PC-3 (cell line): ENCODE data around the gene SLC26A11. TPM values are rescaled to one million over a fixed set of nuclear protein-coding genes. Genes with fewer than 3 reads are reported as not detected.
"Not testable (repeated sequence)": the region's sequence is repeated elsewhere in the genome, so short reads cannot be mapped to it uniquely, and the experiment has no call there.

Experiments
- ATAC-seq: fragments of 200-7000 bp; cut with Tn5 transposase; 2 replicates; pipeline ENCODE4 v1.9.1; 2020; ENCODE audit warnings: mild to moderate bottlenecking, moderate library complexity
- BruUV-seq: library from RNA; stranded (reverse); fragments of 400-500 nt; replicated peaks from 2 replicates; lab custom pipeline; 2021; lab: Mats Ljungman, UMichigan
- CTCF ChIA-PET: fragments of 300-600 bp; sonication (Branson Sonifier 250); formaldehyde crosslinking; loops from one replicate; lab custom pipeline; 2022; ENCODE audit warnings: antibody characterized with exemption; lab: Charles Lee
- POLR2A ChIA-PET: fragments of 300-600 bp; sonication (Branson Sonifier 250); formaldehyde crosslinking; loops from one replicate; lab custom pipeline; 2022; ENCODE audit warnings: antibody characterized with exemption; ENCODE audit not compliant: unreplicated experiment; lab: Charles Lee
- DNase-seq: peaks from one replicate; pipeline ENCODE4 v3.0.0-alpha.2; 2015
- H2AFZ ChIP-seq: fragments of 300-600 bp; sonication (generic); 2 replicates; pipeline ENCODE4 v1.6.0; 2016; ENCODE audit warnings: antibody characterized with exemption, low read length
- H3F3A ChIP-seq: fragments of 300-600 bp; sonication (generic); one replicate; pipeline ENCODE4 v1.6.0; 2017; ENCODE audit warnings: antibody characterized with exemption, low read length, control low read depth, mild to moderate bottlenecking; ENCODE audit not compliant: unreplicated experiment
- H3K27ac ChIP-seq: fragments of 300-600 bp; sonication (generic); 2 replicates; pipeline ENCODE4 v1.5.1; 2016; ENCODE audit warnings: mild to moderate bottlenecking, low read length
- H3K27me3 ChIP-seq: fragments of 300-600 bp; sonication (generic); 2 replicates; pipeline ENCODE4 v1.6.1; 2016; ENCODE audit warnings: low read length, mixed read lengths
- H3K36me3 ChIP-seq: fragments of 300-600 bp; sonication (generic); 2 replicates; pipeline ENCODE4 v1.6.1; 2016; ENCODE audit warnings: low read depth, mixed run types, low read length, mixed read lengths
- H3K4me1 ChIP-seq: fragments of 300-600 bp; sonication (generic); 2 replicates; pipeline ENCODE4 v1.5.1; 2016; ENCODE audit warnings: low read length; ENCODE audit not compliant: insufficient read depth
- H3K4me2 ChIP-seq: fragments of 300-600 bp; sonication (generic); 2 replicates; pipeline ENCODE4 v1.6.0; 2016; ENCODE audit warnings: low read length
- H3K4me3 ChIP-seq: fragments of 300-600 bp; sonication (generic); 2 replicates; pipeline ENCODE4 v1.5.1; 2016; ENCODE audit warnings: mild to moderate bottlenecking, low read length, mixed read lengths
- H3K79me2 ChIP-seq: fragments of 300-600 bp; sonication (generic); 2 replicates; pipeline ENCODE4 v1.6.1; 2017; ENCODE audit warnings: low read length, mixed read lengths
- H3K9ac ChIP-seq: fragments of 300-600 bp; sonication (generic); 2 replicates; pipeline ENCODE4 v1.6.0; 2016; ENCODE audit warnings: mild to moderate bottlenecking, low read length
- H3K9me2 ChIP-seq: fragments of 300-600 bp; sonication (generic); replicated peaks from 2 replicates; pipeline ENCODE4 v1.6.1; 2016; ENCODE audit warnings: mixed run types, low read length, mixed read lengths
- H3K9me3 ChIP-seq: fragments of 300-600 bp; sonication (generic); 2 replicates; pipeline ENCODE4 v1.6.1; 2016; ENCODE audit warnings: low read length, mixed read lengths
- H4K20me1 ChIP-seq: fragments of 300-600 bp; sonication (generic); 2 replicates; pipeline ENCODE4 v1.6.1; 2016; ENCODE audit warnings: low read length, mixed read lengths
- CTCF ChIP-seq: fragments of 300-600 bp; sonication (generic); conservative IDR thresholded peaks from 2 replicates; pipeline ENCODE4 v1.5.1; 2017; ENCODE audit warnings: antibody characterized with exemption, low read depth, mild to moderate bottlenecking, low read length
- EZH2 ChIP-seq: fragments of 300-600 bp; sonication (generic); IDR thresholded peaks from one replicate; pipeline ENCODE4 v1.6.1; 2017; ENCODE audit warnings: antibody characterized with exemption, mild to moderate bottlenecking, low read length; ENCODE audit not compliant: unreplicated experiment
- EZH2phosphoT487 ChIP-seq: fragments of 300-600 bp; sonication (generic); IDR thresholded peaks from 2 replicates; pipeline ENCODE4 v1.6.1; 2018; ENCODE audit warnings: mild to moderate bottlenecking, antibody characterized with exemption, low read length, borderline replicate concordance
- intact Hi-C: fragments of 100-400 bp; cut with micrococcal nuclease; formaldehyde crosslinking; loops from 2 replicates; pipeline ENCODE4 v1.9.0; 2023
- total RNA-seq: library from RNA; depleted of rRNA; stranded (reverse); fragments of >200 nt; gene quantifications from 2 replicates; pipeline ENCODE4 v1.2.3, GENCODE V29; 2014

Gene SLC26A11
- total RNA-seq, 1 experiment from 2014 or later, result 18.4 TPM

GRCh38 chr17:80254396-80255251, 34.4 kb downstream of the SLC26A11 start:
- intact Hi-C loops, result loop anchor here (2.0 to 5.0 kb wide), 2 partner anchors 36 to 152 kb away; partner anchors contain the start of gene GAA
- ChIA-PET CTCF (interaction anchor here (0.7 kb wide), 1 partner anchor 946 kb away, joined by 3 read pairs; no protein-coding TSS in a partner anchor), POLR2A (no interaction called here)
- Histone ChIP-seq H3K79me2 (no peaks in the 10 kb centered on the region), H3K36me3 (no peaks in the 10 kb centered on the region), H3K4me2 (peak overlapping the region; percentile 69), H3K4me3 (peak overlapping the region; percentile 29; the same call in 1 of the 2 replicates), H3K9me3 (no peaks in the 10 kb centered on the region), H3K9me2 (no peaks in the 10 kb centered on the region), H3F3A (peaks cover 4% of the 10 kb centered on the region), H4K20me1 (no peaks in the 10 kb centered on the region), H2AFZ (peak overlapping the region; percentile 36), H3K9ac (peak overlapping the region; percentile 45), H3K27me3 (no peaks in the 10 kb centered on the region), H3K27ac (peak overlapping the region; percentile 86), H3K4me1 (peaks cover 34% of the 10 kb centered on the region)
- BruUV-seq, result no TSS peak
- ATAC-seq (peak; percentile 90), DNase-seq (peak; percentile 100)
- TF ChIP-seq CTCF, result no peak
- TF ChIP-seq EZH2phosphoT487, result no peak

- DNase-seq (no peak), ATAC-seq (no peak)
- H3K4me3 ChIP-seq, result no peak overlapping the region
- ChIA-PET CTCF (no interaction called here), POLR2A (no interaction called here)
- H3K4me1 ChIP-seq, result peaks cover 38% of the 10 kb centered on the region
- no peak overlapping the region for H3K27ac ChIP-seq
- peaks cover 4% of the 10 kb centered on the region for H3F3A ChIP-seq
- H3K79me2 ChIP-seq, result peaks cover under 1% of the 10 kb centered on the region; the same call in 1 of the 2 replicates
- H3K27me3 ChIP-seq, result no peaks in the 10 kb centered on the region
- no peak overlapping the region for H2AFZ ChIP-seq
- no peak overlapping the region for H3K9ac ChIP-seq
- H4K20me1 ChIP-seq, result no peaks in the 10 kb centered on the region
- no peak overlapping the region for H3K4me2 ChIP-seq
- no peak for TF ChIP-seq CTCF
- TF ChIP-seq EZH2phosphoT487, result no peak
- no peaks in the 10 kb centered on the region for H3K36me3 ChIP-seq
- intact Hi-C loops, result no loop called here
- BruUV-seq, result no TSS peak
- H3K9me3 ChIP-seq, result no peaks in the 10 kb centered on the region
- no peaks in the 10 kb centered on the region for H3K9me2 ChIP-seq
Measured at GRCh38 chr17:80256034-80256350, 35.8 kb downstream of the SLC26A11 start.

GRCh38 chr17:80257716-80258213, 37.5 kb downstream of the SLC26A11 start:
- Histone ChIP-seq H3K27ac (no peak overlapping the region), H3K27me3 (no peaks in the 10 kb centered on the region), H3K4me2 (no peak overlapping the region), H3K4me1 (peaks cover 50% of the 10 kb centered on the region), H3K36me3 (no peaks in the 10 kb centered on the region), H3F3A (peaks cover 8% of the 10 kb centered on the region), H4K20me1 (no peaks in the 10 kb centered on the region), H3K79me2 (peaks cover 18% of the 10 kb centered on the region), H3K4me3 (no peak overlapping the region), H2AFZ (no peak overlapping the region), H3K9ac (no peak overlapping the region), H3K9me2 (no peaks in the 10 kb centered on the region), H3K9me3 (no peaks in the 10 kb centered on the region)
- intact Hi-C loops, result no loop called here
- ATAC-seq, result no peak
- no peak for DNase-seq
- TF ChIP-seq CTCF (no peak), EZH2phosphoT487 (no peak), EZH2 (no peak)
- ChIA-PET CTCF (no interaction called here), POLR2A (no interaction called here)
- no TSS peak for BruUV-seq

GRCh38 chr17:80258296-80258695, 38.1 kb downstream of the SLC26A11 start:
- H3K9me2 ChIP-seq, DNase-seq, H3K9ac ChIP-seq, H3K27ac ChIP-seq, POLR2A ChIA-PET, H3K27me3 ChIP-seq, H3F3A ChIP-seq, BruUV-seq, intact Hi-C loops, CTCF ChIA-PET, H3K4me3 ChIP-seq, H3K9me3 ChIP-seq, H4K20me1 ChIP-seq, H3K4me2 ChIP-seq, H2AFZ ChIP-seq, H3K36me3 ChIP-seq, ATAC-seq: not testable (repeated sequence)
- Histone ChIP-seq H3K4me1 (peaks cover 46% of the 10 kb centered on the region), H3K79me2 (peaks cover 20% of the 10 kb centered on the region)
